Non-pigmented ciliary epithelial cell (primary cell): ENCODE results near the gene HSPB8.

Source experiments
- DNase-seq: peaks from one replicate; pipeline ENCODE4 v3.0.0-alpha.2; 2010; ENCODE audit warnings: low read depth

HSPB8 gene, protein sequence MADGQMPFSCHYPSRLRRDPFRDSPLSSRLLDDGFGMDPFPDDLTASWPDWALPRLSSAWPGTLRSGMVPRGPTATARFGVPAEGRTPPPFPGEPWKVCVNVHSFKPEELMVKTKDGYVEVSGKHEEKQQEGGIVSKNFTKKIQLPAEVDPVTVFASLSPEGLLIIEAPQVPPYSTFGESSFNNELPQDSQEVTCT

DNA sequence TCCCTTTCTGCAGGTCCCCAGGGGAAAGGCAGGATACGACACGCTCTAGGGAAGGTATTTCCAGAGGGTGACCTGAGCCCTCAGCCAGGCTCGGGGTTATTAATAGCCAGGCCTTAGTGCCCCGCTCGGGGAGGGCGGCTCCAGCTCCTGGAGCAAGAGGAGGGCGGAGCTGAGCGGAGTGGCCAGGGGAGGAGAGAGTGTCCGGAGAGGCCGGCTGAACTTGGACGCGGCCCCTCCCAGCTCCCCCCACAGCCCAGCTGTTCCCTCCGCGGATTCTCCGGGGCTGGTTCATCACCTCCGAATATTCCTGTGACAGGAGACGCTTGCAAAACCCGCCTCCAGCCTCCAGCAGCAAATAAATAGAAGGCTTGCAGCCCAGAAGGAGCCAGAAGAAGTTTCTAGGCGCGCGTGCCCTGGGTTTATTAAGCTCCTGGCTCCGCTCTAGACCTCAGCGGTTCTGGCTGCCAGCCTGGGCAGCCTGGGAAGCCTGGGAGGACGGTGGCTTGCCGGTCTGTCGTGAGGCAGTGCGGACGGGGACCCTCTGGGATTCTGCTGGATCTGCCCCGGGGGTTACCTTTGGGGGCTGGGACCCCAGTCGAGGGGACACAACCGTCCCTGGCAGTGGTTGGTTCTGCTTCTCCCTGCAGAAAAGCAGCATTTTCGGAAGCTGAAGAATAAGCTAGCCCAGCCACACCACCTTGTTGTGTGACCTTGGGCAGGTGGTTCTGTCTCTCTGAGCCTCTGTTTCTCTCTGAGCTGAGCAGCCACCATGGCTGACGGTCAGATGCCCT lies at the start of gene HSPB8:
Gene HSPB8 (plus strand): TSS at position 388 of the 791 bp plus-strand sequence. CDS start 382 bp downstream, at position 770.
- DNase-seq, result no peak

DNA sequence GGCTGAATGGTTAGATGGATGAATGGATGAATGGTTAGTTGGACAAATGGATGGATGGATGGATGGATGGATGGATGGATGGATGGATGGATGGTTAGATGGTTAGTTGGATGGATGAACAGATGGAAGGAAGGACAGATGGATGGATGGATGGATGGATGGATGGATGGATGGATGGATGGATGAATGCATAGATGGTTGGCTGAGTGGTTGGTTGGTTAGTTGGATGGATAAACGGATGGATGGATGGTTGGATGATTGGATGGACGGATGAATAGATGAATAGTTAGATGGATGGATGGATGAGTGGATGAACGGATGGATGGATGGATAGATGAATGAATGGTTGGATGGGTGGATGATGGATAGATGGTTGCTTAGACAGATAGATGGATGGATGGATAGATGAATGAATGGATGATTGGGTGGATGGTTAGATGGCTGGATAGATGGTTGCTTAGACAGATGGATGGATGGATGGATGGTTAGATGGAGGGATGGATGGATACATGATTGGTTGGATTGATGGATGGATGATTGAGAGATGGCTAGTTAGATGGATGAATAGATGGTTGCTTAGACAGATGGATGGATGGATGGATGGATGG lies 48.8 kb upstream of the HSPB8 start:
- DNase-seq, result no peak

DNA sequence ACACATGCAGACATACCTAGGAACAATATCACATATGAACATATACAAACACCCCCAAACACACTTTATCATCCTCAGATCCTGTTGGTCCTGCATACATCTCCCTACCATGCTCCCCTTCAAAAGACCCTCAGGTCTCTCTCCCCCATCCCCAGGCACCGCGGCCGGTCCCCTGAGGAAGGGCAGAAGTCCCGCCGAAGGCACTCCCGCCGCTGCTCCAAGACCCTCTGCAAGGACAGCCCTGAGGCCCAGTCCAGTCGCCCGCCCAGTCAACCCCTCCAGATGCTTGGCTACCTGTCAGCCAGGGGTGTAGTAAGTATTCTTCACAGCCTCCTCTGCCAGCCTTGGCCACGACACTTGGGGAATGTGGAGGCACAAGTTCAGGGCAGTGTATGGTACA lies 48.2 kb upstream of the HSPB8 start:
- DNase-seq, result no peak

DNA sequence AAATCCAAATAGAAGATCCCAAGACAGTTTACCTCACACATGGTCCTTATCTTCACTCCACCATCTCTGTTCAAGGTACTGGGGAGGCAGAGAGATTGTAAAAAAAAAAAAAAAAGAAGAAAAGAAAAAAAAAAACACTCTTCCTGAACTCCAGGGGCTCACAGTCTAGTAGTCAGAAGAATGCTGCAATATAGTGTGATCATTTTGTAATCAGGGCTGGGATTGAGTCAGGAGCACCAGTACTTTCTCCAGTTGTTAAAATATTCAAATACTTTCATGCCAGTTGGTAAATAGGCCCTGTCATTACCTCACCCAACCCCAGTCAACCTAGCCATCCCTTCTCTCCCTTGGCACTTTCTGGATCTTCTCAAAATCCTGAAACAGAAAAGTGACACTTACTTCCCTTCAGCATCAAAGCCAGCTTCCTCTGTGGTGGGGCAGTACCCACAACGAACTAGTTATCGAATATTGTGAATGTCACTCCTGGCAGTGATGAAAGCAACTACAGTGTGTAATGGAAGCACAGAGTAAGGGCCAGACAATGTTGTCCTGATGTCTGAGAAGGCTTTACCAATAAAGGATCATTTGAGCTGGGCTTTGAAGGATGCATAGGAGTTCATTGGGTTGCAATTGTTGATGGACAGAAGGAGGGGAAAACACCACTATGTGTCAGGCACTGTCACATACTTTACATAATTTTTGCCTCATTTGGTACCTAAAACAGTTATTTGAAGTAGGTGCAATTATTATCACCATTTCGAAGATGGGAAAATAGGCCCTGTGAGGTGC lies 44.3 kb upstream of the HSPB8 start:
- DNase-seq, result no peak

DNA sequence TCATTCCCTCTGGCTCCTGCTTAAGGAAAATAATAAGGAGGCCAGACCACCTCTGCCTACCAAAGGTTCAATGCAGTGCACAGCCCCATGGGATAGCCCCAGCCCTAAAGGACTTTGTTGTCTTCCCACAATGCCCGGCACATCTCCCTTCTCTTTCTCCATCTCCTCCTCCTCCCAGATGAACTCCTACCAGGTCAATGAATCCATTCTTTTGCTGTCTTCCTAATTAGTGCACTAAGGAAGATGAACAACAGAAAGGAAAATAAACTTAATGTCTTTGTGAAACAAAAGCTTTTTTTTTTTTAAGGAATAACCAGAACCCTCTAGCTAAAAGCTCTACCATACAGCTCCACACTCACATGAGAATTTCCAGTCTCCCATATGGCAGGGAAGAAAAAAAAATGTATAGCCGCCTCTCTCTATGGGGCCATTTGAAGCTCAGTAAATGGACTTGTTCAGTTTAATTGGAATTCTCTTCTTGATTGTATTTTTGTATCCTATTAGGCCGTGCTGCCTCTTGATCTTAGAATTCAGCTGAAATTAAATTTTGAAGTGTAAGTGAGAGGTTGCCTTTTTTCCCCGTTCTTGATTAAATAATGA lies 41.8 kb upstream of the HSPB8 start:
- no peak for DNase-seq

DNA sequence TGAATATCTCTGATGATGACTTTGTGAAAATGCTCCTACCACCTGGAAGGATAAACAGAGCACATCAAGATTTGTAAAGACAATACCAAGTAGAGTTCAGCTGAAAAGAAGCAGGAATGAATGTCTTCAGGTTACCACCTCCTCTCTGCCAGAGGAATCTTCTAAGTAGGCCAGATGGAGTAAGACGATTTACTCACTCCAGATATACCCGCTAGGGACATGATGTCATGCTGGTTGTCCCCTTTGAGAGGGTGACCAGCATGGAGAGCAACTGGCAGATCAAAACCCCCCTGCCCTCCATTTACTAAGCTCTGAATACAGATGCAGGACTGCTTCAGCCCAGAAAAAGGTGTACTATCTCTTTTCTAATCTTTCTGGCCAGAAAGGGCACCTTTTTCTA lies 39.3 kb upstream of the HSPB8 start:
- DNase-seq, result no peak

DNA sequence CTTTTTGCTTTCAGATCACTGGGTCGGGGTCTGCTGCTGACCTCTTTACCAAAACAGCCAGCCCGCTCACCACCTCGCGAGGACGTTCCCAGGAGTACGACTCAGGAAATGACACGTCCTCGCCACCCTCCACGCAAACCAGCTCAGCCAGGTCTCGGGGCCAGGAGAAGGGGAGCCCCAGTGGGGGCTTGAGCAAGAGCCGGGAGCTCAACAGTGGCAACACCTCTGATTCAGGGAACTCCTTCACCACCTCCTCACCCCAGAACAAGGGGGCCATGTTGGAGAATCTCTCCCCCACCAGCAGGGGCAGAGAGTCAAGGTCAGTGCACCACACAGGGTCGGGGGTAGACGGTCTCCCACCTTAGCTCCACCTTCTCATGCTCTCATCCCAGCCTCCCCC lies 33.4 kb upstream of the HSPB8 start:
- no peak for DNase-seq

DNA sequence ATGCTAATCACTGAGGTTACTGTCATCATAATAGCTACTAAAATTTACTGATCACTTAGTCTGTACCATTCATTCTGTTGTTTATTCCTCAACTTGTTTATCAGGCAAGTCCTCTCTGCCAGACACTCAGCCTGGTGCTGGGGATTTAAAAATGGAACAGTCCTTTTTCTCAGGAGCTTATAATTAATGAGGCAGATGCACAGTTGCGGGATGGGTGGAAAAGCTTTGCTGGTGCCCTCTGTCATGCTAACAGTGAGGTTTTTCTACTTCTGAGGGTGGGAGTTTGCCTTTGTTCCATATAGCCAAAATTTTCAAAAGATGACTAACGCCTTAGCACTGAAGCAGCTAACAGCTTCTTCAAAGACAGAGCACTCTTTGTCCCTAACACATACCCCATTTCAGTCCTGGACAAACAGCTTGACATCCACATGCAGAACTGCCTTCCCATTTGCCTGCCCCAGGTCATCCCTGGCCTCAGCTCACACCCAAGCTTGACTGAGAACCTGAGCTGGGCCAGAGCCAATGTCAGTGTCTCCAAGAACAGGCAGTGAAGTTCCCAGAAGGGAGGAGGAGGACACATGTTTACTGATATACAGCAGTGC lies 30.8 kb upstream of the HSPB8 start:
- no peak for DNase-seq

DNA sequence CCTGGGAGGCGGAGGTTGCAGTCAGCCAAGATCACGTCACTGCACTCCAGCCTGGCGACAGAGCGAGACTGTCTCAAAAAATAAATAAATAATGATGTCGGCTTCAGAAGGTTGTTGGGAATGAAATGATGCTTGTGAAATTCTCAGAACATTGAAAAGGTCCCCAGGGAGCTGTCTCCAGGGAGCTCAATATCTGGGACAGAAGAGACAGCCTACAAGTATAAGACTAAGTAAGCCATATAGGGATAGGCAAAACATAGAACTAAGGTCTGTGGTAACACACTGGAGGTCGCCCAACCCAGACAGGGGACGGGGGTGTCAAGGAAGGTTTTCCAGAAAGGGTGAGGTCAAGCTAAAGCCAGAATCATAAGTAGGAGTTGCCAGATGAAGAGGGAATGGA lies 29.5 kb upstream of the HSPB8 start:
- DNase-seq, result no peak

DNA sequence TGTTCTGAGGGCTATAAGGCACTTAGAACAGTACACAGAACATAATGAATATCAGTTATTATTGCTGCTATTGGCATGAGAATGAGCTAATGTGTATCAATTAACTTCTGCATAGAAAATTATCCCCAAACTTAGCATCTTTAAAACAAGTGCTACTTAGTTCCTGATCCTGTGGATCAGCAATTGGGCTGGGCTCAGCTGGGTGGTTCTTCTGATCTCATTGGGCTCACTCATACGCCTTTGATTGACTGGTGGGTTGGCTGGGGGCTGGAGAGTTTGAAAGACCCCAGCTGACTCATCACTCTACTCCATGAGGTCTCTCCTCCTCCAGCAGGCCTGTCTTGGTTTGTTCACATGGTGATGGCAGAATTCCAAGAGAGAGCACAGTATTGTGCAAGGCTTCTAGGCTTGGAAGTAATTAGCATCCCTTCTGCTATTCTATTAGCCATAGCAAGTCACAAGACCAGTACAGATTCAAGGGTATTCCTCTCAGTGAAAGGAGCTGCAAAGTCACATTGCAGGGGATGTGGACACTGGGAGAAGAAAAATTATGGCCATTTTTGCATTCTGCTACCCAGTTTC lies 27.2 kb upstream of the HSPB8 start:
- DNase-seq, result no peak

DNA sequence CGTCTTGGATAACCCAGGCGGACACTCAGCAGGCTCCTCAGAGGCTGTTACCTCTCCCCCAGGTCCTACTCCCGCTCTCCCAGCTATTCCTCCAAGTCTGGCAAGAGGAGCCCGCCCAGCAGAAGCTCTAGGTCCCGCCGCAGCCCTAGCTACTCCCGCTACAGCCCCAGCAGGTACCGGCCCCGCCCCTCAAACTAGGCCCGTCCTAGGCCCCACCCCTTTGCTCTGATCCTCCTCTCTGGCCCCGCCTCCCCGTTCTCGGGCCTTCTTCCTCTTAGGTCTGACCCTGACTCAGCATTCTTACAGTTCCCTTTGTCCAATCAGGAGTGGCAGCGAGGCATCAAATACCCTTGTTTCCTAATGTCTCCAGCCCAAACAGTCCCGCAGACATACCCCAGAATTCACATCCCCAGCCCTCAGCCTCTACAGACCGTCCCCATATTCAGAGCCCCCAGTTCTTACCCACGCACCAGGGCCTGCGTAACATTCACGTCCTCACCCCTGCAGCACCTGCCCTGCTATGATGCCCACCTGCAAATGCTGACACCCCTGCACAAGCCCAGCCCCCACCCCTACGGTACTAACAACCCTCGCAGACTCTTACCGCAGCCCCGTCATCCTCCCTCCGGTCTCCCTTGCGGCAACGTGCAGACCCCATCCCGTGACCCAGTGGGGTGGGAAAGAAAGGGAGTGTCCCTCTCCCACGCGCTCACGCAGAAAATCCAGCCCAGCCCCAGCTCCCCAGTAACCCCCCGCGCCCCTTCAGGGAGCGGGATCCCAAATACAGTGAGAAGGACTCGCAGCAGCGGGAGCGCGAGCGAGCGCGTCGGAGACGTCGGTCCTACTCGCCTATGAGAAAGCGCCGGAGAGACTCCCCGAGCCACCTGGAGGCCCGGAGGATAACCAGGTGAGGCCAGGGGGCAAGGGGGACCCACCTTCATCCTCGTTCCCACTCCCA lies 25.0 kb upstream of the HSPB8 start:
- DNase-seq, result no peak

DNA sequence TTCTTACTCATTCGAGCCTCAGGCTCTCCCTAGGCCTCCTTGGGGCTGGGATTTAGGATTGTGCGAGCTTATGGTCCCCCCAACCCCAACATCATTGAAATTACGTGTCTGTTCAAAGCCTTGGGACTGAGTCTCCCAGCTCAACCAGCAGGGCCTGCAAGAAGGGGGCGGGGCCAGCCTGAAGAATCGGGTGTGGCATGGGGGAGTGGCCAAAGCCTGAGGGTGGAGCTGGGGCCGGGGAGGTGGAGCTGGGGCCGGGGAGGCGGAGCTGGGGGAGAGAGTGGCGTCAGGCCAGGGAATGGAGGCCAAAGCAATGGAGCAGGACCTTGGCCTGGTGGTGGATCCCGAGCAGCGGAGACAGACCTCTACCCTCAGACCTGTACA lies 24.3 kb upstream of the HSPB8 start:
- no peak for DNase-seq

DNA sequence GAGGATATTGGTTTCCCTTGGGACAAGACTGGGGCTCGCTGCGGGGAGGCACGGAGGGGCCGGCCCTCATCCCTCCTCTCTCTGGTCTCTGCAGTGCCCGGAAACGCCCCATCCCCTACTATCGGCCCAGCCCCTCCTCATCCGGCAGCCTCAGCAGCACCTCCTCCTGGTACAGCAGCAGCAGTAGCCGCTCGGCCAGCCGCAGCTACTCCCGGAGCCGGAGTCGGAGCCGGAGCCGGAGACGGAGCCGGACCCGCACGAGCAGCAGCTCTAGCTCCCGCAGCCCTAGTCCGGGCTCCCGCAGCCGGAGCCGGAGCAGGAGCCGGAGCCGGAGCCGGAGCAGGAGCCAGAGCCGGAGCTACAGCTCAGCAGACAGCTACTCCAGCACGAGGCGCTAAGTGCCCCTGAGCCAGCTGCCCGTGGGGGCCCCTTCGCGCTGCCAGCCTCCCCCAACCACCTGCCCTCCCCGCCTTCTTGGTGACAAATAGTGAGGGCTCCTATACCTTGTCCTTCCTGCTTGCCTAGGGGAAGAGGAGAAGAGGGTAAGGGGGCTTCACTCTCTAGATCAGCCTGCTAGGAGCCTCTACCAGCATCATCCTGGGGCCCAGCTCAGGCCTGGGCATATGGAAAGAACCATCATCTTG lies 22.2 kb upstream of the HSPB8 start:
- DNase-seq, result no peak

DNA sequence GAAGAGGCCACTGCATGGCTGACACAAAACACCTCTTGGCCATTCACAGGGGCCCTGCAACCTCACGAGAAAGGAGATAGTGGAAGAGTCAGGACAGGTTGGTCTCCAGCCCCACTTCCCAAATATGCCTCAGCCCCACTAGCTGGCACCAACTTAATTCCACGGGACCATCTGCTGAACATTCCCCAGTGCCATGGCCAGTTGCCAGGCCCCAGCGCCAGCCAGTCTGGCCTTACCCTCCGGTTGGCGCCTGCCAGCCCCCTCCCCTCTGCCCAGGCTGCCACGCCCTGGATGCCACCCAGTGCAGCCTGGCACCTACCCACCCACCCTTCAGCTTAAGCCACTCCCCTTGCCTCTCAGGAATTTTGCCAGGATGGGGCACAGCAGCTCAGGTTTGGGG lies 21.2 kb upstream of the HSPB8 start:
- DNase-seq, result no peak

DNA sequence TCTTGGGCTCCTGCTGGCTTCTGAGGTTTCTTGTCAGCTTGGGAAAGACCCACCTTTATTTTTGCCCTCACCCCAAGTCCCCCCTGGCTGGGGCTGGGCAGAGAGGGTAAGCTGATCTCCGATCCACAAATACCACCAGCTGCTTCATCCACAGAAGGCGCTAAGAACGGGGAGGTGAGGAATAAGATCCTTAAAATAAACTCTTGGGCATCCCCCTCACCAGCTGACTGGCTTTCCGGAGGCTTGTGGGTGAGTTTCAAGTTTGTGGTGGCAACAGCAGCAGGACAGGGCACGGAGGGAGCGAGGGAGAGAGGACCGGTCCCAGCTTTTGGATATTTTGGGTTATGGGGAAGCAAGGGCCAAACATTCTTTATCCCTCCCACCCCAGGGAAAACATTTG lies 20.8 kb upstream of the HSPB8 start:
- no peak for DNase-seq

DNA sequence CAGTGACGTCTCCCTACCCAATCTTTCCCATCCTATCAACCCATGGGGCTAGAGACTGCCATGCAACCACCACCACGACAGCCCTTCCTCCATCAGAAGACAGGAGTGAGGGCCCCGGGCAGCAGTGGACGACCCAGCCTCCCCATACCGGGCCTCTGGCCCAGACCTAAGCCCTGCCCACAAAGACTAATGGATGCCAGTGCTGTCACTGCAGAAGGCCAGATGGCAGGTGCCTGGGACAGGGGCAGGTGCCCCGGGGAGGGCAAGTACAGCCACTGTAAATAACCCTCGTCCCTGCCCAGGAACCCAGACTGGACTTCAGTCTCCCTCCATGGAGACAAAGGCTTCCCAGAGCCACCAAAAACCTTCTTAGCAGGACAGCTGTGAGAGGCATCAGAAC lies 20.3 kb upstream of the HSPB8 start:
- no peak for DNase-seq

DNA sequence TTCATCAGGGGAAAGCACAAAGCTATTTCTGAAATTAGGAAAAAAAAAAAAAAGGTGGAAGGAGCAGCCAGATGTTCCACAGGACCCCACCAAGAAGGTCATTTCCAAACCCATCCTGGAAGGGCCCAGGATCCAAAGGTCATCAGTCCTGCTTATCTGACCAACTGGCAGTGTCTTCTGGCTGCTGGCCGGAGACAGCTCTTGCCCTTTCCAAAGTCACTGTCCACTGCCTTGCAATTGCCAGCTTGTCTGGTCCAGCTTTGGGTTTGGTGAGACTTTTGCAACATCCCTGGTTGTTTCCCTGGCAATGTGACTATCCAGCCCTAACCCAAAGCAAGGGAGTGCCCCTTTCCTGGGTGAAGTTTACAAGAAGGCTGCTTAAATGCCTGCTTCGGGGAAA lies 18.9 kb upstream of the HSPB8 start:
- no peak for DNase-seq

DNA sequence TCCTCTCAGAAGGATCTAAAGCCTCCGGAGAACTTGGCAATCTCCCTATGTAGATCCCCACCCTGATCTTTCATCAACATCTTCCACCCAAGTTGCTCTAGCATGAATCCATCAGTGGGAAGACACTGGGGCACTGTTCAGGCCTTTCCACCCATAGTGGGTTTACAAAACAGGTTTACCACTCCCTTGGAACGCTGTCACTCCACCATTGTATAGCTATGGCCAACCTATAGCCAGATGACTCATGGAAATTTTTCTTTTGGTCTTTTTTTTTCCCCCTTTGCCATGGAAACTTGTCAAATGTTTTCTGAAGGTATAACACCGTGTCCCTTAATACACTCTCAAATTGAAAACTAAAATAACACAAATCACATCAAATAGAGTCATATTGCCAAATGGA lies 10.8 kb upstream of the HSPB8 start:
- no peak for DNase-seq

DNA sequence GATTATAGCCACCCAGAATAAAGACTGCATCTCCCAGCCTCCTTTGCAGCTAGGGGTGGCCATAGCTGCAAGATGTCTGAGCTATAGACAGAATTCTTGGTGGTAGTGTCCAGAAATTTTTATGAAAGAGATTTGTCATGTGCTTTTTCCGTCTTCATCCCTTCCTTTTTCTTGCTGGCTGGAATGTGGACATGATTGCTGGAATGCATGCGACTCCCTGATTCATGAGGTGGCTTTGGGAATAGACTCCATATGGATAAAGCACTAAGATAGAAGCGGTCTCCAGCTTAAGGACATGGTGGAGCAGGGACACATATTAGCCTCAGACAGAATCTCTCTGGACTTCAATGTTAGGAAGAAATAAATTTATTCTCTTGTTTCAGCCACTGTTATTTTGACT lies 10.0 kb upstream of the HSPB8 start:
- DNase-seq, result no peak

DNA sequence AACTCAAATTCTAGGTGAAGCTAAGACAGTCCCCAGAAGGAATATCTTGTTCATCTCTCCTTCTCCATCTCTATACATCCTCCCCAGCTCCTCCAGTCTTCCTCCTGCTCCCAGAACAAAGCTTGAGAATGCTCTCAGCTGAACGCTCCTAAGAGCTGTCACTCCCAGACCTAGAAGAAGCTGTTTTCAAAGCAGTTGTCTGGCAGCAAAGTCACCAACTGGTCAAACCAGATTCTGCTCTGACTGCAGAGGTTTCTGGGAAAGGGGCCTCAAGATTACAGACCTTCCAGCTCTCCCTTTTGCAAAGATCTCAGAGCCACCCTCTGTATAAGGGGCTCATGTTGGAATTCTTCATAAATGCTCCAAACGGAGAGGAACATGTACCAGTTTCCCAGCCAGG lies 9.6 kb upstream of the HSPB8 start:
- DNase-seq, result no peak
